Activated B cell treated with CpG ODN at 0.5 μM for 24 hours (primary cell): ENCODE measurements around the gene P4HA2. TPM values are rescaled to one million over a fixed set of nuclear protein-coding genes. Genes with fewer than 3 reads are reported as not detected.

Experiments
- ATAC-seq: fragments of 200-7000 bp; cut with Tn5 transposase; one replicate; pipeline ENCODE4 v1.10.0; 2021; ENCODE audit warnings: low read depth, mild to moderate bottlenecking, moderate library complexity
- CTCF ChIA-PET: fragments of 350-600 bp; sonication (Branson Sonifier 250); formaldehyde crosslinking; loops from one replicate; lab custom pipeline; 2021; ENCODE audit warnings: antibody characterized with exemption; lab: Charles Lee
- POLR2A ChIA-PET: fragments of 350-600 bp; sonication (Branson Sonifier 250); formaldehyde crosslinking; loops from one replicate; lab custom pipeline; 2021; ENCODE audit warnings: antibody characterized with exemption; lab: Charles Lee
- DNase-seq: peaks from one replicate; pipeline ENCODE4 v3.0.0; 2022
- H3K27ac Mint-ChIP-seq: one replicate; pipeline ENCODE4 v1.8.0; 2020; ENCODE audit warnings: mixed read lengths
- H3K27me3 Mint-ChIP-seq: one replicate; pipeline ENCODE4 v1.8.0; 2021; ENCODE audit warnings: mixed read lengths
- H3K36me3 Mint-ChIP-seq: one replicate; pipeline ENCODE4 v1.8.0; 2021; ENCODE audit warnings: low read depth, mixed read lengths
- H3K4me1 Mint-ChIP-seq: one replicate; pipeline ENCODE4 v1.8.0; 2021; ENCODE audit warnings: mixed read lengths
- H3K4me3 Mint-ChIP-seq: one replicate; pipeline ENCODE4 v1.8.0; 2020; ENCODE audit warnings: mild to moderate bottlenecking, mixed read lengths
- H3K9me3 Mint-ChIP-seq: one replicate; pipeline ENCODE4 v1.8.0; 2020; ENCODE audit warnings: mixed read lengths
- CTCF ChIP-seq: fragments of 200-600 bp; IDR thresholded peaks from one replicate; pipeline ENCODE4 v1.8.0; 2022; ENCODE audit warnings: antibody characterized with exemption, mild to moderate bottlenecking
- intact Hi-C: fragments of 100-400 bp; cut with micrococcal nuclease; formaldehyde crosslinking; loops from one replicate; pipeline ENCODE4 v1.15.1; 2024
- total RNA-seq: library from RNA; stranded (reverse); gene quantifications from 2 replicates; pipeline ENCODE4 v1.2.3, GENCODE V29; 2022

P4HA2 gene
- total RNA-seq, 1 donor from 2014 or later: 0.29 TPM

- Mint-ChIP-seq H3K36me3 (no peaks in the 10 kb centered on the region), H3K27ac (no peak overlapping the region), H3K4me3 (no peak overlapping the region), H3K9me3 (no peaks in the 10 kb centered on the region), H3K4me1 (no peaks in the 10 kb centered on the region), H3K27me3 (no peaks in the 10 kb centered on the region)
- ChIA-PET CTCF (no interaction called here), POLR2A (no interaction called here)
- ATAC-seq (no peak), DNase-seq (no peak)
- intact Hi-C loops: no loop called here
- TF ChIP-seq CTCF: no peak
Observed at GRCh38 chr5:132213666-132214065, 14.0 kb downstream of the P4HA2 start.

- H3K9me3 Mint-ChIP-seq: no peaks in the 10 kb centered on the region
- H3K4me3 Mint-ChIP-seq: no peak overlapping the region
- DNase-seq: no peak
- ChIA-PET CTCF (no interaction called here), POLR2A (no interaction called here)
- intact Hi-C loops: no loop called here
- no peaks in the 10 kb centered on the region for H3K36me3 Mint-ChIP-seq
- no peaks in the 10 kb centered on the region for H3K4me1 Mint-ChIP-seq
- H3K27ac Mint-ChIP-seq: no peak overlapping the region
- no peaks in the 10 kb centered on the region for H3K27me3 Mint-ChIP-seq
- no peak for TF ChIP-seq CTCF
- no peak for ATAC-seq
Observed at GRCh38 chr5:132211787-132212186, 15.9 kb downstream of the P4HA2 start.

- no peak for TF ChIP-seq CTCF
- Mint-ChIP-seq H3K27me3 (no peaks in the 10 kb centered on the region), H3K9me3 (no peaks in the 10 kb centered on the region), H3K27ac (no peak overlapping the region), H3K4me3 (no peak overlapping the region), H3K4me1 (no peaks in the 10 kb centered on the region), H3K36me3 (no peaks in the 10 kb centered on the region)
- CTCF ChIA-PET: interaction anchor here (0.6 kb wide), 1 partner anchor 27 kb away, joined by 3 read pairs; no protein-coding TSS in a partner anchor
- ATAC-seq (no peak), DNase-seq (no peak)
- intact Hi-C loops: no loop called here
- POLR2A ChIA-PET: no interaction called here
Observed at GRCh38 chr5:132210944-132211343, 16.7 kb downstream of the P4HA2 start.

GRCh38 chr5:132209901-132210545, 17.6 kb downstream of the P4HA2 start:
- Mint-ChIP-seq H3K4me1 (no peaks in the 10 kb centered on the region), H3K36me3 (no peaks in the 10 kb centered on the region), H3K27ac (no peak overlapping the region), H3K27me3 (no peaks in the 10 kb centered on the region), H3K9me3 (no peaks in the 10 kb centered on the region), H3K4me3 (no peak overlapping the region)
- no peak for TF ChIP-seq CTCF
- POLR2A ChIA-PET: no interaction called here
- intact Hi-C loops: no loop called here
- ATAC-seq (no peak), DNase-seq (no peak)
- CTCF ChIA-PET: no interaction called here

DNA sequence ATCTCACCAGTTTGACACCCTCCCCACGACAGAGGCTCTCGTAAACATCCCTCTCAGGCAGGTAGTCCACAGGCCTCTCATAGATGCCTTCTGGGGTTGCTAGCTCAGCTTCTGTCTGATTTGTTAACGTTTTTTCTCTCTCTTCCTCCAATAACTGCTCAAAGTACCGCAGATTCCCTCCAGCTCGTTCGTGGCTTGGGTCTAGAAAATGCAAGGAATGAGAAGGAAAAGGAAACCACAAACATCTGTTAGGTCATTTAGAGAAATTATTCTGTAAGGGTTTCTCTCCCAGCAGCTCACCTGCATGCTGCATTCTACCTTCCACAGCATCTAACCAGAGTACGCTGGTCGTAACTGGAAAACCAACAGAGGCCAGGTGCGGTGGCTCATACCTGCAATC, 18.5 kb downstream of the P4HA2 start:
- no peak overlapping the region for H3K27ac Mint-ChIP-seq
- no peak for ATAC-seq
- H3K9me3 Mint-ChIP-seq: no peaks in the 10 kb centered on the region
- no peak for DNase-seq
- no peaks in the 10 kb centered on the region for H3K36me3 Mint-ChIP-seq
- no peak for TF ChIP-seq CTCF
- intact Hi-C loops: no loop called here
- no peaks in the 10 kb centered on the region for H3K4me1 Mint-ChIP-seq
- POLR2A ChIA-PET: no interaction called here
- H3K27me3 Mint-ChIP-seq: no peaks in the 10 kb centered on the region
- CTCF ChIA-PET: interaction anchor here (1.1 kb wide), 1 partner anchor 29 kb away, joined by 3 read pairs; no protein-coding TSS in a partner anchor
- H3K4me3 Mint-ChIP-seq: no peak overlapping the region
